AML-193 (cell line): ENCODE results near the gene ITLN2.
"Not testable (repeated sequence)": the region's sequence is repeated elsewhere in the genome, so short reads cannot be mapped to it uniquely, and the experiment has no call there.

Experiments used
- DNase-seq, 2 experiments: peaks; one replicate each; lab custom pipeline; 2025; lab: John Stamatoyannopoulos, UW

Gene ITLN2

DNA sequence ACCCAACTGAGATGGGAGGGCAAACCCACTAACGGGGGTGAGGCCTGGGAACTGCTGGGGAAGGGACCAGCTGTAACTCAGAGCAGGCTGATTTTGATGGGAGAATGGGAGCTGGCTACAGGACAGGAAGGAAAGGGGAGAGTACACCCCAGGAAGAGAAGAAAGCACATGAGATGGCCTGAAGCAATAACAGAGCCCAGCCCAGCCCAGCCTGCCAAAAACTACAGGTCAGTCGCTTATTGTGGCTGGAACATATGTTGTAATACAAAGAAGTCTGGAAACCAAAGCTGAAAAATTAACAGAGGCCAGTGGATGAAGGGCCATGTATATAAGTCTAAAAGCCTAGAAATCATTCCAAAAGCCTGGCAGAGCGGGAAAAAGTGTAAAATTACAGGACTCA is 1.6 kb downstream of the ITLN2 start:
- DNase-seq, result peak; percentile 14 to 37

GRCh38 chr1:160952129-160952510 is 2.5 kb downstream of the ITLN2 start:
- no peak for DNase-seq

- peak; percentile 56 to 68 for DNase-seq
Measured at GRCh38 chr1:160951443-160952128, 3.0 kb downstream of the ITLN2 start.

GRCh38 chr1:160950657-160951056 is 4.0 kb downstream of the ITLN2 start:
- DNase-seq, result no peak

DNA sequence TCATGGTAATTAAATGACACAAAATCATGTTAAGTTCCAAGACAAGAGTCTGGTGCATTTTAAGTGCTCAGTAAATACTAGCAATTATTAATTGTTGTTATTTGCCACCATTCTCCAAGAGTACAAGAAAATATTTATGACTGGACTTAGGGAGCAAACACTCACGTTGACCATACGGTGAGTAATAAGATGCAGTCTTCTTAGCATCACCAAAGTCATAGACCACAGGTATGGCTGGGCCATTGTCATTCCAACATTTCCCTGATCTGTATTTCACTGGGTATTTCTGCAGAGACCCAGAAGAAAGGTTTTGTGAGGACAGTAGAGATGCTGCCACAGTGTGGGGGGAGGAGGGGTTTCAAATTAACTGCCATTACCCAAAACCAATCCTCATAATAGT is 4.7 kb downstream of the ITLN2 start:
- DNase-seq, result no peak

DNA sequence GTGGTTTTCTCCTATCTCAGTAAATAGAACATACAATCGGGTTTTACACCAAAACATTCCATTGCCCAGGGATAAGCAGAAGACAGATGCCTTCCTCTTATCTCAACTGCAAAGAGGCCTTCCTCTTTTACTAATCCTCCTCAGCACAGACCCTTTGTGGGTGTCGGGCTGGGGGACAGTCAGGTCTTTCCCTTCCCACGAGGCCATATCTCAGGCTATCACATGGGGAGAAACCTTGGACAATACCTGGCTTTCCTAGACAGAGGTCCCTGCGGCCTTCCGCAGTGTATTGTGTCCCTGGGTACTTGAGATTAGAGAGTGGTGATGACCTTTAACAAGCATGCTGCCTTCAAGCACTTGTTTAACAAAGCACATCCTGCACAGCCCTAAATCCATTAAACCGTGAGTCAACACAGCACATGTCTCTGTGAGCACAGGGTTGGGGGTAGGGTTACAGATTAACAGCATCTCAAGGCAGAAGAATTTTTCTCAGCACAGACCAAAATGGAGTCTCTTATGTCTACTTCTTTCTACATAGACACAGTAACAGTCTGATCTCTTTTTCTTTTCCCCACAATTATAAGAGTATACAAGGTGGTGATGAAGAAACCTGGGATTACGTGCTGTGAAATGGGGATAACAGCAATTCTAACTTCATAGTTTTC is 5.3 kb downstream of the ITLN2 start:
- not testable (repeated sequence) for DNase-seq

DNA sequence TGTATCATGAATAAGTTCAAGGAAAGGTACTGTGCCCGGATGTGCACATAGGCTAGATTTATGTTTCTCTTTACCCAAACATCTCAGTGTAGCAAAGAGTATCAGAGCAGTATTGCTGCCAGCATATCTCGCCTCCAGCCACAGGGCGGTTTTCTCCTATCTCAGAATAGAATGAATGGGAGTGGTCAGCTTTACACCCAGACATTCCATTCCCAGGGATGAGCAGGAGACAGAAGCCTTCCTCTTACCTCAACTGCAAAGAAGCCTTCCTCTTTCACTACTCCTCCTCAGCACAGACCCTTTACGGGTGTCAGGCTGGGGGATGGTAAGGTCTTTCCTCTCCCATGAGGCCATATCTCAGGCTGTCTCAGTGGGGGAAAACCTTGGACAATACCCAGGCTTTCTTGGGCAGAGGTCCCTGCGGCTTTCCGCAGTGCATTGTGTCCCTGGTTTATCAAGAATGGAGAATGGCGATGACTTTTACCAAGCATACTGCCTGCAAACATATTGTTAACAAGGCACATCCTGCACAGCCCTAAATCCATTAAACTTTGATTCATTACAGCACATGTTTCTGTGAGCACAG is 7.3 kb downstream of the ITLN2 start:
- not testable (repeated sequence) for DNase-seq

DNA sequence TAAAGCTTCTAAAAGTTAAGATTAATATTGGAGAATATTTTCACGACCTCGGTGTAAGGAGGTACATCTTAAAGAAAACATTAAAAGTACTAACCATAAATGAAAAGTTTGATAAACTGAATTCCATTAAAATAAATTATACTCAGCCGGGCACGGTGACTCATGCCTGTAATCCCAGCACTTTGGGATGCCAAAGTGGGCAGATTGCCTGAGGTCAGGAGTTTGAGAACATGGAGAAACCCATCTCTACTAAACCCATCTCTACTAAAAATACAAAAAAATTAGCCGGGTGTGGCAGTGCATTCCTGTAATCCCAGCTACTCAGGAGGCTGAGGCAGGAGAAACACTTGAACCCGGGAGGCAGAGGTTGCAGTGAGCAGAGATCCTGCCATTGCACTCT is 8.7 kb downstream of the ITLN2 start:
- DNase-seq, result not testable (repeated sequence)

DNA sequence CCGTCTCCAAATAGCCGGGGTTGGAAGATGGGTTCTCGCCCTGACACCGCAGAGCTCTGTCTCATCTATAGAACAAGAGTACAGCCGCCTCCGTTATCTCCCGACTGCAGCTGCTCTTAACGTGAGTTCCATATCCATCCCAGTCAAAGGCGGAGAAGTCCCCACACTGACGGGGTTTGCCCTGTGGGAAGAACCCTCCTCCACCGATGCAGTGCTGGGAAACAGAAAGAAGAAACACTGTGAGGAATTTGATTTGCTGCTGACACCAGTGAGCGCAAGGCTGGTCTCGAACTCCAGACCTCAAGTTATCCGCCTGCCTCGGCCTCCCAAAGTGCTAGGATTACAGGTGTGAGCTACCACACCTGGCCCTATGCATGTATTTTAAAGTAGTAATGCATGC is 9.5 kb downstream of the ITLN2 start:
- no peak for DNase-seq

DNA sequence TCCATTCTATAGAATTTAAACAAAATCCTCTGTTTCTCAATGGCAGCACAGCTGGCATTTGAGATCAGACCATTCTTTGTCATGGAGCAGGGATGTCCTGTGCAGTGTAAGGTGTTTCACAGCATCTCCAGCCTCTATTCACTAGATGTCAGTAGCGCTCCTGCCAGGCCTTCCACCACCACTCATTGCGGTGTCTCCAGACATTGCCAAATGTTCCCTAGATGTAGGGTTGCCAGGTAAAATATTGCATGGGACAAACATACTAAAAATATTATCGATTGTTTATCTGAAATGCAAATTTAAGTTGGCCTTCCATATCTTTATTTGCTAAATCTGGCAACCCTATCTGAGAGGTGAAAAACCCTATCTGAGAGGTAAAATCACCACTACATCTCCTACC is 11.7 kb downstream of the ITLN2 start:
- peak in 1 of 2 experiments; percentile 13 for DNase-seq

GRCh38 chr1:160936666-160937065 is 17.9 kb downstream of the ITLN2 start:
- not testable (repeated sequence) for DNase-seq

DNA sequence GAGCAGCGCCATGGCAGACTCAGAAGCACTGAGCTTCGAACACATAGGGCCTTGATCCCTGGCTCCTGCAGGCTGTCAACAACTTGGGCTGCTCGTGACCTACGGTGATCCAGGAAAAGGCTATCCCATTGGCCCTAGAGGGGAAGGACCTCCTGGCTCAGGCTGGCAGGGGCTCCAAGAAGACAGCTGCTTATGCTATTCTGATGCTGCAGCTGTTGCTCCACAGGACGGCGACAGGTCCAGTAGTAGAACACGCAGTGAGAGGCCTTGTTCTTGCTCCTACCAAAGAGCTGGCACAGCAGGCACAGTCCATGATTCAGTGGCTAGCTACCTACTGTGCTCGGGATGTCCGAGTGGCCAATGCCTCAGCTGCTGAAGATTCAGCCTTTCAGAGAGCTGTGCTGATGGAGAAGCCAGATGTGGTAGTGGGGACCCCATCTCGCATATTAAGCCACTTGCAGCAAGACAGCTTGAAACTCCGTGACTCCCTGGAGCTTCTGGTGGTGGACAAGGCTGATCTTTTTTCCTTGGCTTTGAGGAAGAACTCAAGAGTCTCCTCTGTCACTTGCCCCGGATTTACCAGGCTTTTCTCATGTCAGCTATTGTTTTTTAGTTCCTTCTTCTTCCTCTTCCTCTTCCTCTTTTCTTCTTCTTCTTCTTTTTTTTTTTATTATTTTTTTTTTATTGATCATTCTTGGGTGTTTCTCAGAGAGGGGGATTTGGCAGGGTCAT is 18.9 kb downstream of the ITLN2 start:
- DNase-seq, result peak; percentile 27 to 38

DNA sequence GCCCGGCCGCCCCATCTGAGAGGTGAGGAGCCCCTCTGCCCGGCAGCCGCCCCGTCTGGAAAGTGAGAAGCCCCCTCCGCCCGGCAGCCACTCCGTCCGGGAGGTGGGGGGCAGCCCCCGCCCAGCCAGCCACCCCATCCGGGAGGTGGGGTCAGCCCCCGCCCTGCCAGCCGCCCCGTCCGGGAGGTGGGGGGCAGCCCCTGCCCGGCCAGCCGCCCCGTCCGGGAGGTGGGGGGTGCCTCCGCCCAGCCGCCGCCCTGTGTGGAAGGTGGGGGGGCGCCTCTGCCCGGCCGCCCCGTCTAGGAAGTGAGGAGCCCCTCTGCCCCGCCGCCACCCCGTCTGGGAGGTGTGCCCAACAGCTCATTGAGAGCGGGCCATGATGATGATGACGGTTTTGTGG is 21.3 kb downstream of the ITLN2 start:
- not testable (repeated sequence) for DNase-seq

GRCh38 chr1:160925652-160926244 is 28.9 kb downstream of the ITLN2 start:
- DNase-seq, result no peak

- no peak for DNase-seq
Measured at GRCh38 chr1:160924791-160925651, 29.6 kb downstream of the ITLN2 start.

DNA sequence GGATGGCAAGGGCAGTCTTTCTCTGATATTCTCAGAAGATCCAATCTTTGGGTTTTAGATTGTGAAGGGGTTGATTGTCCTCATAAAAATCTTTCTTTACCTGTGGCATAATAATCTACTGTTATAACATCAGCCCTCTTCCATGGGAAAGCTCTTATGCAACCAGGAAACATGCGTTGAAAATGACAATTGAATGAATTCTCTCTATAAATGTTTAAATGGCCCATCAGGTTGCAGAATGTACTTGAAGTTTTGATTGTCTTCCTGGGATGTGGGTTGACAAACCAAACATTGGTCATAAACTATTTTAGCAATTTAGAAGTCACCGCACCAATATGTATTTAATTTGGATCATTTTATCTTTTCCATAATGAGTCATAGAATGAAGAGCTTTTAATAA is 37.9 kb downstream of the ITLN2 start:
- DNase-seq, result no peak

- not testable (repeated sequence) for DNase-seq
Measured at GRCh38 chr1:160913229-160913628, 41.4 kb downstream of the ITLN2 start.

- no peak for DNase-seq
Measured at GRCh38 chr1:160911925-160912324, 42.7 kb downstream of the ITLN2 start.

- DNase-seq, result no peak
Measured at GRCh38 chr1:160911441-160911840, 43.2 kb downstream of the ITLN2 start.

GRCh38 chr1:160910170-160910750 is 44.3 kb downstream of the ITLN2 start:
- no peak for DNase-seq

DNA sequence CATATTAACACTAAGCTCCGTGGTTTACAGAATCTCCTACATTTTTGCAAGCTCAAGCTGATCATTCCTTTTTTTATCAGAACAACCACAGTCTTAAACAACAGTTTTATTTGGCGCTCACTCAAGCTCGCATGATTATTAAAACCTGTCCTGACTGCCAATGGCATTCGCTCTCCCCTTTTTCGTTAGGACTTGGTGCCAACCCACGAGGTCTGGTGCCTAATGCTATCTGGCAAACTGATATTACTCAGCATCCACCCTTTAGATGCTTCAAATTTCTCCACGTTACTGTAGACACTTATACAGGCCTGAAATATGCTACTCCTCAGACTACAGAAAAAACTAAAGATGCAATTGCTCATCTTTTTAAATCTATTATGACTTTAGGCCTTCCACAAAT is 46.6 kb downstream of the ITLN2 start:
- no peak for DNase-seq
